LNCaP clone FGC (cell line): ENCODE data around the gene ADARB2.

Source experiments
- DNase-seq: peaks from one replicate; pipeline ENCODE4 v3.0.0-alpha.2; 2011; ENCODE audit warnings: low read depth
- H3K4me3 ChIP-seq: 2 replicates; pipeline ENCODE4 v1.5.1; 2011; ENCODE audit warnings: mild to moderate bottlenecking, low read depth, low read length, control low read depth
- CTCF ChIP-seq: IDR thresholded peaks from 2 replicates; pipeline ENCODE4 v1.5.1; 2012; ENCODE audit warnings: mild to moderate bottlenecking; ENCODE audit not compliant: control insufficient read depth, insufficient read depth; ENCODE audit errors: extremely low read depth

ADARB2 gene

GRCh38 chr10:1211844-1212570 is 525.3 kb downstream of the ADARB2 start:
- DNase-seq, result no peak
- H3K4me3 ChIP-seq, result no peak overlapping the region
- no peak for TF ChIP-seq CTCF

GRCh38 chr10:1210667-1211066 is 526.7 kb downstream of the ADARB2 start:
- no peak overlapping the region for H3K4me3 ChIP-seq
- no peak for DNase-seq
- no peak for TF ChIP-seq CTCF

- TF ChIP-seq CTCF, result no peak
- DNase-seq, result no peak
- H3K4me3 ChIP-seq, result no peak overlapping the region
Observed at GRCh38 chr10:1209355-1209979, 527.9 kb downstream of the ADARB2 start.

- no peak overlapping the region for H3K4me3 ChIP-seq
- TF ChIP-seq CTCF, result no peak
- DNase-seq, result no peak
Observed at GRCh38 chr10:1208366-1209311, 528.7 kb downstream of the ADARB2 start.

- DNase-seq, result no peak
- H3K4me3 ChIP-seq, result no peak overlapping the region
- no peak for TF ChIP-seq CTCF
Observed at GRCh38 chr10:1206601-1207000, 530.7 kb downstream of the ADARB2 start.

- no peak for TF ChIP-seq CTCF
- no peak overlapping the region for H3K4me3 ChIP-seq
- no peak for DNase-seq
Observed at GRCh38 chr10:1206101-1206500, 531.2 kb downstream of the ADARB2 start.
